ENCODE measurements around the gene PDZD2. TPM values are rescaled to one million over a fixed set of nuclear protein-coding genes. Genes with fewer than 3 reads are reported as not detected.

Gene PDZD2
- total RNA-seq, 1 donor from 2014 or later, result 81.5 TPM

- intact Hi-C loops (cut with DNase I), result no loop called here
- no peak for ATAC-seq (ENCODE audit: poor library complexity)
- no peak for DNase-seq
Measured at GRCh38 chr5:31918739-31919138, 279.8 kb downstream of the PDZD2 start.

- intact Hi-C loops (cut with DNase I), result no loop called here
- ATAC-seq (ENCODE audit: poor library complexity), result no peak
Measured at GRCh38 chr5:31921852-31922305, 282.9 kb downstream of the PDZD2 start.

DNA sequence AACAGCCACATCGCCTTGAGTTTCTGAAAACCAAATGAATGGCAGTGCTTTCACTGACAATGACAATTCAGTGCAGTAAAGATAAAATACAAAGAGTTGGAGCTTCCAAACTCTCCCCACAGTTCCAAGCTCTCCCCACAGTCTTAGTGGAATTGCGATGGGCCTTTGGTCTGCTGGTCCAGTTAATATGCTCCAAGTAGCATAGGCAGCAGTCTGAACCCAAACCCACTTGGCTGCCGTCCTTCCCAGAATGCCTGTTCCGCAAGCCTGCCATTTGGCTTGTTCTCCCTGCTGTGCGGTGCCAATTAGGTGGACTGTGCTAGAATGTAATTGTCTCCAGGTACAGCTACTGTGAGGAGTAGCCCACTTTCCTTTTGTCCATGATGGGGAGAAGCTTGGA, 285.1 kb downstream of the PDZD2 start:
- no peak for ATAC-seq (ENCODE audit: poor library complexity)
- intact Hi-C loops (cut with DNase I), result no loop called here
- no peak for DNase-seq

More at GRCh38 chr5:31921852-31922305, 282.9 kb downstream of the PDZD2 start:
- DNase-seq, result no peak

- ATAC-seq (ENCODE audit: poor library complexity), result no peak
- intact Hi-C loops (cut with DNase I), result no loop called here
- DNase-seq, result no peak
Measured at GRCh38 chr5:31931874-31932273, 292.9 kb downstream of the PDZD2 start.

DNA sequence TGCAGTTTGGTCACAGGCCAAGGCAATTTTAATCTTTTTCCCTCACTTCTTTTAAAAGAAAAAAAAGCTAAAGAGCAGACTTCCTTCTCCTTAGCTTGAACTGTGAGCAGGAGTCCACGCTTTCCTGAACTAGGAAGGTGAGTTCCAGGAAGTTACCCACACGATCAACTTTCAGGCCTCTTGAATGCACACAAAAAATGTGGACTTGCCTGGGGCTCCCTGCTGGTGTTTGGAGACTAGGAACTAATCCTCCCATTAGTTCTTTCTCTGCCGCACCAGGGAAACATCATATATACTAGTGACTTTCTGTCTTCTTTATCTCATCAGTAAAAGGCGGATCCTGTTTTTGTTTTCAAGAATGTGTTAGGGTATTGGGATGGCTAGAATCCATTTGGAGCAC, 295.2 kb downstream of the PDZD2 start:
- DNase-seq (no peak), ATAC-seq (ENCODE audit: poor library complexity) (no peak)
- intact Hi-C loops (cut with DNase I), result no loop called here

DNA sequence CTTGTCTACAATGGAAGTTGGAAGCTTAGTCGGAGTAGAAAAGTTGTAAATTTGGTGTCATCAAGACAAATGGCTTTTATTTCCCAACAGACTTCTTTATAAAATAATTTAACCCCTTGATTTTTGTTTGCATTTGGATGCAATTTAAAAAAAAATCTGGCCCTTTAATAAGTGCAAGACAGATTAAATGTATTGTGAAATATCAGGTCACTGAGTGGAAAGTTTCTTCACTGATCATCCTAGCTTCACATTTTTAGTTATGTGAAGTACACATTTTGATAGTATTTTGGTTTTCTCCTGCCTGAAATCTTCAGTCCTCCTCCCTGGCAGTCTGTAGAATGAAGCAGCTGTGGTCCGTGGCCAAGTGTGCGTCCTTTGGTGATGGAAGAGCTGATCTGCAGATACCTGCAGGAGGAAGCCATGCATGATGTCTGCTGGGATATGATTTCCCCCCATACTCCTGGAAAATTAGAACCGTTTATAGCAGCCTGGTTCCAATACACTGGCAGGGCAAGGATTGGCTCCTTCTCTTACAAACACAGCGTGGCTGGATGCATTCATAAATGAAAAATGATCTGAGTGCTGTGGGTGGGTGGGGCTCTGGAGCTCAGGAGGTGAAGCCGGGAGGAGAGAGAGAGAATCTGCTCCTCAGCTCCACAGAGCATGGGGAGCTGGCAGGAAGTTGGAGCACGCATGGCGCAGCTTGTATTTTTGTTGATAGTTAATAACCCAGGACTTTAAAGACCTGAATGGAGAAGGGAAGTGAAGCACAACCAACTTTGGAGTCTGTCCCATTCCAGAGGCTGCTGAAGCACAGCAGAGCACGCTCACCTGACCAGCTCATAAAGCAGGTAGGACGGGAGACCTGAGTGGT, 296.8 kb downstream of the PDZD2 start:
- DNase-seq, result no peak
- ATAC-seq (ENCODE audit: poor library complexity), result peak; percentile 66
- intact Hi-C loops (cut with DNase I), result no loop called here

DNA sequence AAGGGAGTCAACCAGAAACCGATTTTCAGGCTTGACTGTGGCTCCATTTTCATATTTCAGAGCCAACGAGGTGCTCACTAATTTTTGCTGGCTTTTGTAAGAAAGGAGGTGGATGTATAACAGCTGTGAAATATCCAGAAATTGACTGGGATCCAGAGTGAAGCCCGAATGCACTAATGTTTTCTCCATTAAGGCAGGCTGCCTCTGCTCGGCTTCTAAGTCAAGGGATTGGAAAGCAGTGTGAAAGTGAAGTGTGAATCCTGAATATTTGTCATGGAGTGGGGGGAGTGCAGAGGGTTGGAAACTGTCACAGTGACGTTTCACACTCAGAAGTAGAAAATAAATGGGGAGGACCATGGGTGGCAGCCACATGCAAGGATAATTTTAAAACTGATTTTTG, 297.8 kb downstream of the PDZD2 start:
- no peak for DNase-seq
- ATAC-seq (ENCODE audit: poor library complexity), result peak; percentile 55
- intact Hi-C loops (cut with DNase I), result no loop called here

GRCh38 chr5:31937226-31937625, 298.3 kb downstream of the PDZD2 start:
- ATAC-seq (ENCODE audit: poor library complexity) (no peak), DNase-seq (no peak)
- intact Hi-C loops (cut with DNase I), result no loop called here

- no peak for DNase-seq
- intact Hi-C loops (cut with DNase I), result no loop called here
- no peak for ATAC-seq (ENCODE audit: poor library complexity)
Measured at GRCh38 chr5:31937703-31938102, 298.8 kb downstream of the PDZD2 start.

GRCh38 chr5:31939151-31939550, 300.2 kb downstream of the PDZD2 start:
- DNase-seq, result no peak
- intact Hi-C loops (cut with DNase I), result no loop called here
- ATAC-seq (ENCODE audit: poor library complexity), result no peak

- no peak for DNase-seq
- intact Hi-C loops (cut with DNase I), result no loop called here
Measured at GRCh38 chr5:31941151-31941755, 302.3 kb downstream of the PDZD2 start.

GRCh38 chr5:31942546-31942945, 303.6 kb downstream of the PDZD2 start:
- DNase-seq (no peak), ATAC-seq (ENCODE audit: poor library complexity) (no peak)
- intact Hi-C loops (cut with DNase I), result no loop called here

More at GRCh38 chr5:31941151-31941755, 302.3 kb downstream of the PDZD2 start:
- no peak for ATAC-seq (ENCODE audit: poor library complexity)

- ATAC-seq (ENCODE audit: poor library complexity) (no peak), DNase-seq (no peak)
- intact Hi-C loops (cut with DNase I), result no loop called here
Measured at GRCh38 chr5:31944684-31945445, 305.9 kb downstream of the PDZD2 start.

- intact Hi-C loops (cut with DNase I), result no loop called here
- no peak for DNase-seq
Measured at GRCh38 chr5:31948006-31948405, 309.1 kb downstream of the PDZD2 start.

DNA sequence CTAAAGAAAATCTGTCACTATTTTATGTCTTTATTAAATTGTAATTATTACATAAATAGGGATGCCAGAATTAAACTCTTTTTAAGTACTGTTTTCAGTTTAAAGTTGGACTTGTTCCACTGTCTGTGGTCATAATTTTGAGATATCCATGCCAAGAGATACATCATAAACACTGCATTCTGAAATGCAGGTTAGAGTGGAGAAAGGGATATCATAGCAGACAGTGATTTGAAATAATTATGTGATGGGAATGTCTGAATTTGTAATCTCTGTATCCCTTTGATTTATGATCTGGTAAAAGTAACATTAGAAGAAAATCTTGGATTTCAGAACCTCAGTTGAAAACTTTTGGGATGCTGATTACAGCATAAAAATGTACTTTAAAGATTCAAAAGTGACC, 313.1 kb downstream of the PDZD2 start:
- no peak for ATAC-seq (ENCODE audit: poor library complexity)
- intact Hi-C loops (cut with DNase I), result no loop called here
- no peak for DNase-seq

More at GRCh38 chr5:31948006-31948405, 309.1 kb downstream of the PDZD2 start:
- no peak for ATAC-seq (ENCODE audit: poor library complexity)

DNA sequence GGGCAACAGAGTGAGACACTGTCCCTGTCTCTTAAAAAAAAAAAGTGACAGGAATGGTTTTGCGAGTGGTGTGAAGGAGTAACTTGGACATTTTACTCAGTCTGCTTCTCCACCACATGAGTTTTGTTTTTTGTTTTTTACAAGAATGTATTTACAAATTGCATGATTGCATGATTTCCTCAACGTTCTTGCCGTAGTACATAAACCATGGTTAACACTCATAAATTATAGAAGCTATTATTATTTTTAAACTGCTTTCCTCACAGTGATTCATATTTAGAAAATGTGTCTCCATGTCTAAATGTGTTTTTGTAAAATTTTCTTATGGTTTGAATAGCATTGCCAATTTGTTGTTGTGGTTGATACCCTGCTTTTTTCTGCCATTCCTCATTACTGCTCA, 315.2 kb downstream of the PDZD2 start:
- intact Hi-C loops (cut with DNase I), result no loop called here
- ATAC-seq (ENCODE audit: poor library complexity) (no peak), DNase-seq (no peak)

GRCh38 chr5:31957151-31957550, 318.2 kb downstream of the PDZD2 start:
- peak; percentile 78 for ATAC-seq (ENCODE audit: poor library complexity)
- intact Hi-C loops (cut with DNase I), result no loop called here
- no peak for DNase-seq

DNA sequence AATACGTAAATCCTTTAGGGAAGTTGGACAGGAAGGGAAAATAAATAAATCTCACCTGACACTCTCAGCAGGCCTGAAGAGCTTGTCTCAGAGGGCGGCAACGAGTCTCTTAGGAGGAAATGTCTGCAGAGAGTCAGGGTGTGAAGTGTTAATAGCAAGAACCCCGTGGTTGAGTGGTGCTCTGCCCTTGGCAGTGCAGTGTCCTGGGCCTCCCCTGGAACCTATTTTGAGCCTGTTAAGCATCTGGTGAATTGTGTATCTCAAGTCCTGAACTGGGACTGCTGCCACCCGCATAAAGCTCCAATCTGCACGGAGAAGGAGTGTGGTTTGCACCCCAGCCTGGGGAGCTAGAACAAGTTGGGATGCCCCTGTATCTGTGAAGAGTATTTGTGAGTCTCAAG, 323.4 kb downstream of the PDZD2 start:
- DNase-seq (peak; percentile 61), ATAC-seq (ENCODE audit: poor library complexity) (peak; percentile 93)
- intact Hi-C loops (cut with DNase I), result no loop called here

GRCh38 chr5:31962871-31963307, 324.0 kb downstream of the PDZD2 start:
- ATAC-seq (ENCODE audit: poor library complexity), result peak; percentile 44
- intact Hi-C loops (cut with DNase I), result no loop called here
- DNase-seq, result no peak

Data from Right ventricle myocardium superior (tissue), 1 donor.